Pons (tissue), 1 donor: ENCODE data around the gene STK24.

ENCODE experiments used
- DNase-seq: peaks from one replicate; pipeline ENCODE4 v3.0.0-alpha.2; 2016; ENCODE audit warnings: low spot score

STK24 gene

DNA sequence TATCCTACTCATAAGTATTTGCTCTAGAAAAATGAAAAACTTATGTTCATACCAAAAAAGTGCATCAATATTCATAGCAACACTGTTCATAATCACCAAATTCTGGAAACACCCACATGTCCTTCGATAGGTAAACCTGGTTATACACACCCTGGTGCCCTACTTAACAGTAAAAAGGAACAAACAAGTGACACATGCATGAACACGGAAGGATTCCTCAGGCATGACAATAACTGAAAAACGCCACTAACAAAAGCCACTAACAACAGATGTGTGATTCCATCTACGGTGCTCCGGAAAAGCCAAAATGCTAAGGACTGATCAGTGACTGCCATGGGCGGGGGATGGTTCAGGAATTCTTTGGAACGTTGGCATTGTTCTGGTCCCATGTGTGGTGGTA, 65.5 kb downstream of the STK24 start:
- no peak for DNase-seq

DNA sequence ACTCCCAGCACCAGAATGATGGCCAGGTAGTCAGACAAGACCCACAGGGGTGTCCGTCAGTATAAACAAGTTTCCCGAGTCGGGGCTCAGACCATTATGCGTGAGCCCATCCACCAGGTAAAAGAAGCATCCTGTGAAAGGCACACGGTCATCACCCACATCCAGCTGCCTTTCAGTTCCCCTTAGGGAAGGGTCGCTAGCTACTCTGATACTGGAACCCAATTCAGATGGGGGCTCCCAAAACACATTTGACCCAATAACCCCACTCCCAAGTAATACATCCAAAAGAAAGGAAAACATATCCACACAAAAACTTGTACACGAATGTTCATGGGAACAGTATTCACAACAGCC, 66.8 kb downstream of the STK24 start:
- no peak for DNase-seq

GRCh38 chr13:98509271-98510155, 67.4 kb downstream of the STK24 start:
- peak; percentile 61 for DNase-seq

- DNase-seq: no peak
Observed at GRCh38 chr13:98508685-98509084, 68.2 kb downstream of the STK24 start.

- DNase-seq: no peak
Observed at GRCh38 chr13:98508280-98508679, 68.6 kb downstream of the STK24 start.

- DNase-seq: no peak
Observed at GRCh38 chr13:98507282-98507797, 69.6 kb downstream of the STK24 start.

GRCh38 chr13:98506728-98507230, 70.1 kb downstream of the STK24 start:
- DNase-seq: no peak

GRCh38 chr13:98506322-98506721, 70.6 kb downstream of the STK24 start:
- no peak for DNase-seq

GRCh38 chr13:98505217-98505616, 71.7 kb downstream of the STK24 start:
- no peak for DNase-seq

GRCh38 chr13:98504371-98504963, 72.4 kb downstream of the STK24 start:
- no peak for DNase-seq

DNA sequence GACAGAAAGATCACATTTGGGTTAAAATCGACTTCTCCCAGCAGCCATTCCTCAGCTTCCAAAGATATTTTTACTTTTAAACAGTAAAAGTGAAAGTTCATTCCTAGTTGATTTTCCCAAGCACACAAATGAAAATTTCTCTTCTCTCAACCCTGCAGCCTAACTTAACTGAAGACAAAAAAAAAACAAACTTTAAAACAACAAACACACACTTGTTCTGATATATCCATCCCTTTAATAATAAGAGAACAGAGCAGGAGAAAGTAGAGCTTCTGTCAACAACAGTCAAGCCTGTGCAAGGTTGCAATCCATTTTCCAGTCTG, 72.9 kb downstream of the STK24 start:
- no peak for DNase-seq

GRCh38 chr13:98503175-98504028, 73.5 kb downstream of the STK24 start:
- DNase-seq: no peak

GRCh38 chr13:98500963-98501421, 75.9 kb downstream of the STK24 start:
- no peak for DNase-seq

DNA sequence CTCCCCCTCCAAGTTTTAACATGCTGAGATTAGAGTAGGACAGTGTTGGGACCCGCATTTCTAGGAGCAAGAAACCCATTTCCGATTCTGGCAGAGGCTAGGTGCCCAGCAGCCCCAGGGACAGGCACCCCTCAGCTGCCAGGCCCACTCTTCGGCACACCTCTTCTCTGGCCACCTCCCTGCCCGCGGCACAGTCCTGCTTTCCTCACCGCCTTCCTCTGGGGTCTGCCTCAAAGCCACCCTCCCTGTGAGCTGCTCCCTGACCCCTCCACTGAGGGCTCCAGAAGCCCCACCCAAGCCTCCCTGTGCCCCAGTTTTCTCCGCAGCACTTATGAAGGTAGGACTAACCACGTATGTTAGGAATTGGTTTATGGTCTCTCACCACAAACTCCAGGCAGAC, 79.9 kb downstream of the STK24 start:
- DNase-seq: no peak

DNA sequence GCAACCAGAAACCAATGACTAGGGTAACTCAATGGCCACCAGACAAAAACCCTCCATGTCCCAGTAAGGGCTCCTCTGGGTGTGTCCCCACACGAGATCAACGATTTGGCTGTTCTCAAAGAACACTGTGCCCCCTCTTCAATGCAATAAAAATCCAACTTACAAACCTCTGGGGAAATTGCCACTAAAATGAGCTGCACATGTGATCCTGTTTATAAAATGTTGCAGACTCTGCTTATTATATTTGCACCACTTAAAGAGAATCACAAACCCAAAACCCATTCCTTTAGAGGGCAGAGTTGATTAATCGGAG, 80.5 kb downstream of the STK24 start:
- no peak for DNase-seq

- DNase-seq: no peak
Observed at GRCh38 chr13:98495627-98496478, 81.1 kb downstream of the STK24 start.

DNA sequence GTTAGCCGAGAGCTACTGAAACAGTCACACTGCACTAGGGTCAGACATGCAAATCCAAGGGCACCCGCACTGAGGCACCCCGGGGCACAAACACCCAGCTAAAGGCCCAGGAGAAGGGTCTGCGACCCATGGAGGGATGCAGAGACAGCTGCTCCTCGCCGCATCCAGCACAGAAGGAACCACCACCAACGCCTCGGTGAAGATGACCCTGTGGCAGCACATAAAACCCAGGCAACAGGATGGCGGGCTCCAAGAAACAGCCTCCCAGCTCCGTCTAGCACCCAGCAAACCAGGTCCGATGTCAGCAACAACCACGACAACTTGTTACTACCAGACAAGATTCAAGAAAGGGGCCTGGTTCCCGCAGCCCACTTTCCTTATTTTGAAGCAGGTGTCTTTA, 82.1 kb downstream of the STK24 start:
- no peak for DNase-seq

GRCh38 chr13:98493042-98493712, 83.7 kb downstream of the STK24 start:
- no peak for DNase-seq

DNA sequence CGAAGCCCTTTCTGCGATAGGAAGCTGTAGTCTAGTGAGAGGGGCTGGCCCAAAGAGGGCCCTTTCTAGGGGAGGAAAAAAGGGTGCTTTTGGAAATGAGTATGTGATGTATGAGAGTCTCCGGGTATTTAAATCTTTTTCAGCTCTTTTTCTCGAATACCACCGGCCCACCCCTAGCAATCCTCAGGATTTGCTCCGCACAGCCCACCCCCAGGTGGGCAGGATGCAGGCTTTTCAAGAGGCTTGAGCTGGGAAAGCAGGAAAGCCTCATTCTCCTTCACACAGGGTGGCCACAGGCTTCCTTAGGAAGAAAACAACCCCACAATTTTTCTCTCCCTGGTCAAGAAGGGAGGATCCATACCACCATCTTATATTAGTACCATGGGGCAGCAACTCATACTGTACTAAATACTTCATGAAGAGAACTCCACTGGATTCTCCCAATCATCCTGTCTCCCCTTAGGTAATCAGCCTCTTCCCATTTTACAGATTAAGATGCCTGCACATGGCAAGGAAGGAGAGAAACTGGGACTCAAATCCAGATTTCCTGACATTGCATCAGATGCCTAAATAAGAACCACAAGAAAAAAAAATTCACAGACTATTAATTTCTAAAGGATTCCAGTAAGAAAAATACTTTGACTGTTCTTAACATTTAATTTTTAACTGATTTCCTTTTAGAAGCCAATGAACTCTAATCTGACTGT, 84.4 kb downstream of the STK24 start:
- no peak for DNase-seq

- DNase-seq: no peak
Observed at GRCh38 chr13:98490866-98491265, 86.0 kb downstream of the STK24 start.
